Left renal pelvis (tissue), 4 donors: ENCODE measurements around the gene SPATA7. TPM values are rescaled to one million over a fixed set of nuclear protein-coding genes. Genes with fewer than 3 reads are reported as not detected.
A peak's percentile ranks its signal among the peaks of the same experiment; 100 is the strongest.
"Not testable (repeated sequence)": the region's sequence is repeated elsewhere in the genome, so short reads cannot be mapped to it uniquely, and the experiment has no call there.

Experiments used
- DNase-seq, 4 donors: peaks; one replicate each; pipeline ENCODE4 v3.0.0-alpha.2; 2013; ENCODE audit warnings: low read depth in 4 of 4, low spot score in 3 of 4
- polyA plus RNA-seq, 4 donors: library from polyadenylated mRNA; unstranded; fragments of 120-200 nt; gene quantifications; one replicate each; pipeline ENCODE4 v1.2.1, GENCODE V29; 2013; ENCODE audit not compliant: insufficient read length in 4 of 4

Gene SPATA7
- 10 to 100 TPM; 19.3 to 29.2 (median 25.6) TPM for polyA plus RNA-seq

- peak; percentile 83 to 93 (median 88) for DNase-seq
Observed at GRCh38 chr14:88385212-88386101, at the start of gene SPATA7. Gene SPATA7 (plus strand): TSS chr14:88385657. CDS start chr14:88385819, 162 bp downstream.

- no peak for DNase-seq
Observed at GRCh38 chr14:88340357-88340756, 45.1 kb upstream of the SPATA7 start.

DNA sequence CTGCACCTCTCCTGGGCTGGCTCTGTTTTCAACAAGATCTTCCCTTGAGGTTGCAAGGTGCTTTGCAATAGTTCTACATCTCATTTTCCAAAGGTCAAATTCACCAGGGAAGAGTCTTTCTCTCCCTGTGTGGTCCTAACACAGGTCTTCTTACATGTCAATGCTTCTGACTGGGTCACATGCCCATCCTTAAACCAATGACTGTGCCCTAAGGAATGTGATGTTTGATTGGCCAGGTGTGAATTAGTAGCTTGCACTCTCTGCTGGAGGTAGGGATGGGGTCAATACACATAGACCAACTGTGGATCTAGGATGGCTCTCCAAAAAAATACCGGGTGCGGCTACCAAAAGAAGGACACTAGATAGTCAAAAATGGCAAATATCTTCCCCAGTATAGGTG lies 42.5 kb upstream of the SPATA7 start:
- no peak for DNase-seq

DNA sequence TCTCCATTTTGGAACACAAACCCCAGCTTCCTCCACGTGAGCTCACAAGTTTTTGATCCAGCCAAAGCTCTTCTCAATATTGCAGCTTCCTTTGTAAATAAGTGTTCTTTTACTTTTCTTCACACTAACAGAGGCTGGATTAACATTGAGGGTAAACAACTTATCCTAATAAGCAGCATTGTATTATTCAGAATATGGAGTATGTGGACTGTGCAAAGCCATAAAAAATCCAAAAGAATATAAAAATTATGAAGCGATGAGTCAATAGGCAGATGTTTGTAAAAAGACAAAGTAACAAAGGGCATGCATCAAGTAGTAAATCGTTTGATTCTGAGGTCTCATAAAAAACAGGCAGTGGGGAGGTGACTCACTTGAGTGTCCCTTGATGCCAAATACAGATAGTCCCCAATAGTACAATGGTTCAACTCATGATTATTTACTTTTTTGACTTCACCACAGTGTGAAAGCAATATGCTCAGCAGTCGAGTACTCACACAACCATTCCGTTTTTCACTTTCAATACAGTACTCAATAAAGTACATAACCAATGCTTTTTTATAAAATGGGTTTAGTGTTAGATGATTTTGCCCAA lies 39.3 kb upstream of the SPATA7 start:
- no peak for DNase-seq

GRCh38 chr14:88348546-88348945 lies 36.9 kb upstream of the SPATA7 start:
- no peak for DNase-seq

DNA sequence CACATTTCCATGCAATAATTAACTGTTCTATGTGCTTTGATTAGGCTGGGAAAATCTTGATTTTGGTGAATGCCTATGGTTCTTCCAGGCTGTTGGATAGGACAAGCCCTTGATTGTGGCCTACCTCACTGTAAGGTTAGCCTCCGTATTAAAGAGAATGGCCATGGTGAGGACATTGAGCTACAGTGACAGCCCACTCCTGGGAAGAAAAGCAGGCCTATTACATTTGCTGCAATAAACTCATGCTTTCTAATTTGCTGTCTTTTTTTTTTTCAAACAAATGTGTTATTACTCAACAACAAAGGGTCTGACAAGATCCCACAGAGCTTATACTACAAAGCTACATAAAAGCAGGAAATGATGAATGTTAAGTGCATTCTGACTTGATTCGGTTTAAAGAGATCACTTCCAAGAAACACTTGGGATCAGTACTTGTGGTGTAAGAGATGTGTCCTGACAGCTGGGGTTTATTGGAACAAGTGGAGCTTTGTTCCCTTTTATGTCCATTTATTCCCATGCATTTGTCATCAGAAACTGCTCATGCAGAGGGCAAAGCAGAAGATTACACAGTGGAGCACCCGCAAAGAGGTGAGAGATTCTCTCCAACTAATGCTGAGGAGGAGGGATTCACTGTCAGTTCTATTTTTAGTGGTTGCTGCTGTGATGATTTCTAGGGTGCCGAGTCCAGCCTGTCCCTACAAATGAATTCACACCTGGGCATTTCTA lies 33.3 kb upstream of the SPATA7 start:
- DNase-seq = no peak

GRCh38 chr14:88352698-88353097 lies 32.8 kb upstream of the SPATA7 start:
- no peak for DNase-seq

DNA sequence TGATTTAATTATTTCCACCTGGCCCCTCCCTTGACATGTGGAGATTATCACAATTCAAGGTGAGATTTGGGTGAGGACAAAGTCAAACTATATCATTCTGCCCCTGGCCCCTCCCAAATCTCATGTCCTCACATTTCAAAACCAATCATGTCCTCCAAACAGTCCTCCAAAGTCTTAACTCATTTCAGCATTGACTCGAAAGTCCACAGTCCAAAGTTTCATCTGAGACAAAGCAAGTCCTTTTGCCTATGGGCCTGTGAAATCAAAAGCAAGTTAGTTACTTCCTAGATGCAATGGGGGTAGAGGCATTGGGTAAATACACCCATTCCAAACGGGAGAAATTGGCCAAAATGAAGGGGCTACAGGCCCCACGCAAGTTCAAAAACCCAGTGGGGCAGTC lies 31.1 kb upstream of the SPATA7 start:
- no peak for DNase-seq

DNA sequence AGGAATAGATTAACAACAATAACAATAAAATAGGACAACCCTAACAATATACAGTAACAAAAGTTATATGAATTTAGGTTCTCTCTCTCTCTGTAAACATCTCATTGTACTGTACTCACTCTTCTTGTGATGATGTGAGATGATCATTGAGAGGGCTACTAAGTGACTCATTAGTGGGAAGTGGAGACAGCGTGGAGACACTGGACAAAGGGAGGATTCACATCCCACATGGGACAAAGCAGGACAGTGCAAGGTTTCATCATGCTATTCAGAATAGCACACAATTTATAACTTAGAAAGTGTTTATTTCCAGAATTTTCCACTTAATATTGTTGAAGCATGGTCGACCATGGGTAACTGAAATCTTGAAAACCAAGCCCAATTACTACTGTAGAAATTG lies 26.0 kb upstream of the SPATA7 start:
- DNase-seq = no peak

DNA sequence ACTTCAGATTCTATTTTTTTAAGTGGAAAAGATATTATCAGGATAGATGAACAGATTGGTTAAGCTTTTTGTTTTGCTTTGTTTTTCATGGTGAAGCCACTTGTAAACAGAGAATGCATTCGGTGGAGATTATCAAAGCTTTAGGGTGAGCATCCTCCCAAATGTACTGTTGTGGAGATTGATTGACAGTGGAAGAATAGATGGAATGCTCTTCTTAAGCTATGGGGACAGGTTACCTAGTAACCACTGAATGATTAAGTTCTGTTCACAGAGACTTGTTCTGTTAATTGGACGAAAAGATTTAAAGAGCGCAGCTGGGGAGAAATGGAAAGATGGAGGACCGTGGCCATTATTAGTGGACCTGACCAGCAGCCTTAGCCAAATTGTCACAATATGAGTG lies 21.8 kb upstream of the SPATA7 start:
- DNase-seq = no peak

- DNase-seq = no peak
Observed at GRCh38 chr14:88364710-88365413, 20.6 kb upstream of the SPATA7 start.

GRCh38 chr14:88369496-88369895 lies 16.0 kb upstream of the SPATA7 start:
- no peak for DNase-seq

DNA sequence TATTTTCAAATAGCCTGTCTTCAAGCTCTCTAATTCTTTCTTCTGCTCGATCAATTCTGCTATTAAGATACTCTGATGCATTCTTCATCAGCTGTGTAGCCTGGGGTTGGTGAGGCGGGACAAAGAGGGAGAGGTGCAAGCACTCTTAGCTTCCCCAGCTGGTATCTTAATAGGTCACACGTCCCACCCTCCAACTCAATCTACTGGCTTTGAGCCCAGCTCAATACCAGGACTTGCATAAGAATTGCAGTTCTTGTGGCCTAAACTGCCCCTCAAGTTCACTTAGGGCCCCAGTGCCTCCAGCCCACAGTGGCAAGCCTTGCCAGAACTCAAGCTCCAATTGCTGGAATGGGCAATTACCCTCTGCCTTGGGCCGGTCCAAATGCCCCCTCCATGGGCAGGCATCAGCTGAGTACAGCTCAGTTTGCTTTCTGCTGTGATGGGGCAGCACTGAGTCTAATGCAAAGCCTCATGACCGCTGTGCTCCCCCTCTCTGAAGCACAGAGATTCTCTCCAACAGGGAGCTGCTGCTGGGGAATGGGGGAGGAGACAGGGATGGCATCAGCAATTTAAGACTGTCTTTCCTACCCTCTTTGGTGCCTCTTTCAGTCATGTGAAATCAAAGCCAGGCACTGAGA lies 5.6 kb upstream of the SPATA7 start:
- DNase-seq = no peak

DNA sequence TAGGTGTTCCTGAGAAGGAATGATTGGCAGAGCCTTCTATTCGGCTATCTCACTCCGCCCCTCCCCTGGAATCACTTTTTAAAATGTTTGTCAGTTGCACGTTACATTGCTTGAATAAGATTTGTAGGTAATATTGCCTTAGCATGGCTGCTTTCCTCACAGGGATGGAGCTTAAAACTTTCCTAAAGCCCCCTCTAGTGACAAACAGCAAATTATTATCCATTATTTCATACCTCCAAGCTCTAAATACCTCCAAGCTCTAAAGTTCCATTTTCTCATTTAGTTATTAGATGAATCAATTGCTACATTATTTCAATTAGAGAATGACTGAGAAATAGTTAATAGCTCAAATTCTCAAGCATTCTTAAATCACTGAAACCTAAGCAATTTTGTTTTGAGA lies 5.1 kb upstream of the SPATA7 start:
- DNase-seq = no peak

DNA sequence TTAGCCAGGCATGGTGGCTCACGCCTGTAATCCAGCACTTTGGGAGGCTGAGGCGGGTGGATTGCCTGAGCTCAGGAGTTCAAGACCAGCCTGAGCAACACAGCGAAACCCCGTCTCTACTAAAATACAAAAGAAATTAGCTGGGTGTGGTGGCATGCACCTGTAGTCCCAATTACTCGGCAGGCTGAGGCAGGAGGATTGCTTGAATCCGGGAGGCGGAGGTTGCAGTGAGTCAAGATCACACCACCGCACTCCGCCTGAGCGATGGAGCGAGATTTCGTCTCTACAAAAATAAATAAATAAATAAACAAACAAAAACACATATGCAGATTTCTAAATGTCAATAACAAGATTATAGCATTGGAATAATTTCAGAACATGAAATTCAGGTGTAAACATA lies 3.8 kb upstream of the SPATA7 start:
- not testable (repeated sequence) for DNase-seq

- DNase-seq = peak in 2 of 4 donors; percentile 1 to 5
Observed at GRCh38 chr14:88384718-88385117, 739 bp upstream of the SPATA7 start.

DNA sequence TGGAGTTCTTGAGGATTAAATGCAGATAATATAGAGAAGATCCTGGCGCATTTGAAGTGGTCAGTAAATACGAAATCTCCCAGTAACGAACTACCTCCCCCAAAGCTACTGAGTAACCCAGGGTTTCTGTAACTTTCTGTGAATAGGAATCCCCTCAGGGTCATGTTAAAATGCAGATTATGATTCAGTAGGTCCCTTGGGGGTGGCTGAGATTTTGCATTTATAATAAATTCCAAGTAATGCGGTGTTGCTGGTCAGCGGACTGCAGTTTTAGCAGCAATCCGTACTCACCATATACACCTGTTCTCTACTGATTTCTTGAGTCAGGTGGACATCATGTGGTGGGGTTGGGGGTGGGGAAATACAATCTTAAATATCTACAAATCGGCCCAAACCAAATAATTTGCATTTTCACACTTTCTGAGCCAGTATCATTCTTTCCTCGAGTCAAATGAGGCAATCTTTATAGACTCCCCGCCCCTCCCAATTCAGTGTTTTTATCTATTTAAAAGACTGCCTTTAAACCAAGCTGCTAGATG lies 868 bp downstream of the SPATA7 start:
- DNase-seq = peak in 1 of 4 donors; percentile 1

- DNase-seq = no peak
Observed at GRCh38 chr14:88388741-88389282, 3.4 kb downstream of the SPATA7 start.

- DNase-seq = no peak
Observed at GRCh38 chr14:88392609-88393008, 7.2 kb downstream of the SPATA7 start.

DNA sequence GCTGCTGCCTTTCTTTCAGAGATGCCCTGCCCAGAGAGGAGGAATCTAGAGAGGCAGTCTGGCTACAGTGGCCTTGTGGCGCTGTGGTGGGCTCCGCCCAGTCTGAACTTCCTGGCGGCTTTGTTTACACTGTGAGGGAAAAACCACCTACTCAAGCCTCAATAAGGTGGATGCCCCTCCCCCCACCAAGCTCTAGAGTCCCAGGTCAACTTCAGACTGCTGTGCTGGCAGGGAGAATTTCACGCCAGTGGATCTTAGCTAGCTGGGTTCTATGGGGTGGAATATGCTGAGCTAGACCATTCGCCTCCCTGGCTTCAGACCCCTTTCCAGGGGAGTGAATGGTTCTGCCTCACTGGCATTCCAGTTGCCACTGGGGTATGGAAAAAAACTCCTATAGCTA lies 25.6 kb downstream of the SPATA7 start:
- no peak for DNase-seq
